HG03354 (cell line): ENCODE data around the gene UTRN.
A peak's percentile ranks its signal among the peaks of the same experiment; 100 is the strongest.

Source experiments
- ATAC-seq: cut with Tn5 transposase; IDR thresholded peaks from one replicate; pipeline ENCODE4 v1.9.1; 2021; ENCODE audit warnings: mild to moderate bottlenecking; ENCODE audit not compliant: unreplicated experiment, poor library complexity, severe bottlenecking

The UTRN gene

GRCh38 chr6:144279484-144280150 lies 5.5 kb upstream of the UTRN start:
- ATAC-seq = no peak

- ATAC-seq = no peak
Measured at GRCh38 chr6:144283646-144284477, 1.3 kb upstream of the UTRN start.

GRCh38 chr6:144284478-144284782 lies 705 bp upstream of the UTRN start:
- ATAC-seq = peak; percentile 9

GRCh38 chr6:144285548-144285797 lies 338 bp downstream of the UTRN start:
- ATAC-seq = peak; percentile 34

- ATAC-seq = peak; percentile 43
Measured at GRCh38 chr6:144285798-144286502, 815 bp downstream of the UTRN start.

- no peak for ATAC-seq
Measured at GRCh38 chr6:144286503-144287393, 1.6 kb downstream of the UTRN start.

- no peak for ATAC-seq
Measured at GRCh38 chr6:144289006-144289405, 3.9 kb downstream of the UTRN start.

GRCh38 chr6:144292372-144292771 lies 7.2 kb downstream of the UTRN start:
- ATAC-seq = no peak

- ATAC-seq = no peak
Measured at GRCh38 chr6:144294016-144294415, 8.9 kb downstream of the UTRN start.

GRCh38 chr6:144295211-144295610 lies 10.1 kb downstream of the UTRN start:
- no peak for ATAC-seq

- no peak for ATAC-seq
Measured at GRCh38 chr6:144295981-144296767, 11.0 kb downstream of the UTRN start.

- no peak for ATAC-seq
Measured at GRCh38 chr6:144296973-144297372, 11.8 kb downstream of the UTRN start.

GRCh38 chr6:144297511-144298100 lies 12.5 kb downstream of the UTRN start:
- ATAC-seq = no peak

- no peak for ATAC-seq
Measured at GRCh38 chr6:144298194-144298593, 13.1 kb downstream of the UTRN start.

GRCh38 chr6:144298916-144299315 lies 13.8 kb downstream of the UTRN start:
- no peak for ATAC-seq

- ATAC-seq = no peak
Measured at GRCh38 chr6:144302701-144303372, 17.7 kb downstream of the UTRN start.

- ATAC-seq = no peak
Measured at GRCh38 chr6:144304223-144304848, 19.2 kb downstream of the UTRN start.

- peak; percentile 48 for ATAC-seq
Measured at GRCh38 chr6:144305567-144305966, 20.4 kb downstream of the UTRN start.
